ENCODE data around the gene LIPG. TPM values are rescaled to one million over a fixed set of nuclear protein-coding genes. Genes with fewer than 3 reads are reported as not detected.

LIPG gene
- total RNA-seq, 1 donor from 2014 or later = 10.2 TPM

DNA sequence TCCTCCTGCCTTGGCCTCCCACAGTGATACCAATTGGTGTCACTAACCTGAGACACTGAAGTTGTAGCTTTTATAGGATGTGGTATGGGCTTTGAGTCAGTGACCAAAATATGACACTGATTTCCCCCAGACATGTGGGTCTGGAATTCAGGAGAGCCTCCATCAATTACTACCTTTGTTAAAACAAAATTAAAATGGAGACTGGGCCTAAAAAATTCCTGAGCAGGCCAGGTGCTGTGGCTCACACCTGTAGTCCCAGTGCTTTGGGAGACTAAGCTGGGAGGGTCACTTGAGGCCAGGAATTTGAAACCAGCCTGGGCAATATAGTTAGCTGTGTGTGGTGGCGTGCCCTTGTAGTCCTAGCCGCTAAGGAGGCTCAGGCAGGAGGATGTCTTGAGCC, 36.9 kb upstream of the LIPG start:
- H3K4me1 Mint-ChIP-seq (ENCODE audit: low read depth, unreplicated experiment) = peaks cover 11% of the 10 kb centered on the region
- DNase-seq = no peak
- no peak overlapping the region for H3K4me3 Mint-ChIP-seq (ENCODE audit: unreplicated experiment)
- TF ChIP-seq, protein P1, sequence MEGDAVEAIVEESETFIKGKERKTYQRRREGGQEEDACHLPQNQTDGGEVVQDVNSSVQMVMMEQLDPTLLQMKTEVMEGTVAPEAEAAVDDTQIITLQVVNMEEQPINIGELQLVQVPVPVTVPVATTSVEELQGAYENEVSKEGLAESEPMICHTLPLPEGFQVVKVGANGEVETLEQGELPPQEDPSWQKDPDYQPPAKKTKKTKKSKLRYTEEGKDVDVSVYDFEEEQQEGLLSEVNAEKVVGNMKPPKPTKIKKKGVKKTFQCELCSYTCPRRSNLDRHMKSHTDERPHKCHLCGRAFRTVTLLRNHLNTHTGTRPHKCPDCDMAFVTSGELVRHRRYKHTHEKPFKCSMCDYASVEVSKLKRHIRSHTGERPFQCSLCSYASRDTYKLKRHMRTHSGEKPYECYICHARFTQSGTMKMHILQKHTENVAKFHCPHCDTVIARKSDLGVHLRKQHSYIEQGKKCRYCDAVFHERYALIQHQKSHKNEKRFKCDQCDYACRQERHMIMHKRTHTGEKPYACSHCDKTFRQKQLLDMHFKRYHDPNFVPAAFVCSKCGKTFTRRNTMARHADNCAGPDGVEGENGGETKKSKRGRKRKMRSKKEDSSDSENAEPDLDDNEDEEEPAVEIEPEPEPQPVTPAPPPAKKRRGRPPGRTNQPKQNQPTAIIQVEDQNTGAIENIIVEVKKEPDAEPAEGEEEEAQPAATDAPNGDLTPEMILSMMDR (IDR thresholded peaks at IDR 0.05; ENCODE audit: partially characterized antibody, unreplicated experiment) = no peak
- H3K27ac Mint-ChIP-seq (ENCODE audit: unreplicated experiment) = no peak overlapping the region
- H3K27me3 Mint-ChIP-seq (ENCODE audit: unreplicated experiment) = no peaks in the 10 kb centered on the region
- no peaks in the 10 kb centered on the region for H3K36me3 Mint-ChIP-seq (ENCODE audit: unreplicated experiment)
- peaks cover under 1% of the 10 kb centered on the region for H3K9me3 Mint-ChIP-seq (ENCODE audit: unreplicated experiment)

DNA sequence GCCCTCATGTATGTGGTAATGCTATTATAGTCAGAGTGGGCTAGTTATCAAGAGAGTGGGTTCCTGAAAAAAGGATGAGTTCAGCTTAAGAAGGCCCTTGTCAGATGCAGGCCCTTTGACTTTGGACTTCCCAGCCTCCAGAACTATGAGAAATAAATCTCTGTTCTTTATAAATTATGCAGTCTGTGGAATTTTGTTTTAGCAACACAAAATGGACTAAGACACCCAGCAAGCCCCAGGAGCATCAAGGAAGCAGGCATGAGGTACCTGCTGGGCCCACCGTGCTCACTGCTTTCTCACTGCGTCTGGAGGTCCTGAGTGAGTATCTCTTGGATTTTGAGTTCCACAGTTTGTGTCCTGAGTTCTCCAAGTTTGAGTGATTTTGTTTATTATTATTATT, 35.9 kb upstream of the LIPG start:
- TF ChIP-seq, protein P1 (IDR thresholded peaks at IDR 0.05; ENCODE audit: partially characterized antibody, unreplicated experiment) = no peak
- H3K27me3 Mint-ChIP-seq (ENCODE audit: unreplicated experiment) = no peaks in the 10 kb centered on the region
- peaks cover 6% of the 10 kb centered on the region for H3K4me1 Mint-ChIP-seq (ENCODE audit: low read depth, unreplicated experiment)
- peaks cover 2% of the 10 kb centered on the region for H3K9me3 Mint-ChIP-seq (ENCODE audit: unreplicated experiment)
- DNase-seq = no peak
- H3K27ac Mint-ChIP-seq (ENCODE audit: unreplicated experiment) = no peak overlapping the region
- H3K36me3 Mint-ChIP-seq (ENCODE audit: unreplicated experiment) = no peaks in the 10 kb centered on the region
- H3K4me3 Mint-ChIP-seq (ENCODE audit: unreplicated experiment) = no peak overlapping the region

DNA sequence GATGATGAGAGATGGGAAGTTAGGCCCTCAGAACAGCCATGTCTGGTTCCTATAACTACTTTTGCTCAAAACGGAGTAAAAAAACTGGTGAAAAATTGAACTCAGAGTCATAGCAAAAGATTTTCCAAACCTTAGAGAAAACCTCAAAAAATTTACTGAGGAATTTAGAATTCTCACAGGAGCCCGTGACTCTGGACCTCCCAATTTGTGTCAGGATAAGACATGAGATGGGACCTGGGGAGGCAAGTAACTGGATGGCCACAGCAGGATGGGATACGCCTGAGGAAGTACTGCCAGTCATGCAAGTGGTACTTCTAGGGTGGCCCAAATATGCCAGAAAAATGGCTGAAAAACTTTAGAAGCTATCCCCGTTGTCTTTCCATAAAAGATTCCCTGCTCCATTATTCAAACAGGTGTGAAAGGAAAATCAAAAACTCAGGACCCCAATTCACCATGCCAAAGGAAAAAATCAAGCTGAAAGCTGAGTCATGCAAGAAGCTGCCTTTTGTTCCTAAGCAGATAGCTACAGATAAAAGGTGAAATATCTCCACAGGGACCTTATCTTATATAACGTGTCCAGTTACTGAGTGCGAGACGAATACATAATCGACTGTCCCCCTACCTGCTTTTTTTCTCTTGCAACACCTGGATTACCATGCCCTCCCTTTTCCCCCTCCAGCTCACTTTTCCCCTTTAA, 34.1 kb upstream of the LIPG start:
- no peak overlapping the region for H3K4me3 Mint-ChIP-seq (ENCODE audit: unreplicated experiment)
- H3K9me3 Mint-ChIP-seq (ENCODE audit: unreplicated experiment) = peaks cover 2% of the 10 kb centered on the region
- no peaks in the 10 kb centered on the region for H3K27me3 Mint-ChIP-seq (ENCODE audit: unreplicated experiment)
- H3K36me3 Mint-ChIP-seq (ENCODE audit: unreplicated experiment) = no peaks in the 10 kb centered on the region
- no peak overlapping the region for H3K27ac Mint-ChIP-seq (ENCODE audit: unreplicated experiment)
- no peaks in the 10 kb centered on the region for H3K4me1 Mint-ChIP-seq (ENCODE audit: low read depth, unreplicated experiment)
- DNase-seq = no peak
- TF ChIP-seq, protein P1 (IDR thresholded peaks at IDR 0.05; ENCODE audit: partially characterized antibody, unreplicated experiment) = no peak

DNA sequence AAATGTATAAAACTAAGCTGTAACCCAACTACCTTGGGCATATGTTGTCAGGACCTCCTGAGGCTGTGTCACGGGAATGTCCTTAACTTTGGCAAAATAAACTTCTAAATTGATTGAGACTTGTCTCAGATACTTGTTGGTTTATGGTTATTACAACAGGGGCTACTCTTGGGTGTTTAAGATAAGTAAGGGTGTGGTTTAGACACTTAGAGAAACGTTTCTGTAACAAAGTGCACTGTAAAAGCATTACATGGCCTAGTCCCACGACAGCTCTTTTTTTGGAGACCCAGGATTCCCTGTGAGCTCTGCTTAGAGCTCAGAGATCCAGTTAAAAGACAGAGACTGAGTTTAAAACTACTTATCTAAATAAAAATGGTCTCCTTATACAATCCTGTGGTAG, 32.3 kb upstream of the LIPG start:
- H3K4me1 Mint-ChIP-seq (ENCODE audit: low read depth, unreplicated experiment) = no peaks in the 10 kb centered on the region
- no peak for DNase-seq
- no peaks in the 10 kb centered on the region for H3K27me3 Mint-ChIP-seq (ENCODE audit: unreplicated experiment)
- TF ChIP-seq, protein P1 (IDR thresholded peaks at IDR 0.05; ENCODE audit: partially characterized antibody, unreplicated experiment) = no peak
- no peak overlapping the region for H3K27ac Mint-ChIP-seq (ENCODE audit: unreplicated experiment)
- no peak overlapping the region for H3K4me3 Mint-ChIP-seq (ENCODE audit: unreplicated experiment)
- H3K36me3 Mint-ChIP-seq (ENCODE audit: unreplicated experiment) = no peaks in the 10 kb centered on the region
- peaks cover 2% of the 10 kb centered on the region for H3K9me3 Mint-ChIP-seq (ENCODE audit: unreplicated experiment)

DNA sequence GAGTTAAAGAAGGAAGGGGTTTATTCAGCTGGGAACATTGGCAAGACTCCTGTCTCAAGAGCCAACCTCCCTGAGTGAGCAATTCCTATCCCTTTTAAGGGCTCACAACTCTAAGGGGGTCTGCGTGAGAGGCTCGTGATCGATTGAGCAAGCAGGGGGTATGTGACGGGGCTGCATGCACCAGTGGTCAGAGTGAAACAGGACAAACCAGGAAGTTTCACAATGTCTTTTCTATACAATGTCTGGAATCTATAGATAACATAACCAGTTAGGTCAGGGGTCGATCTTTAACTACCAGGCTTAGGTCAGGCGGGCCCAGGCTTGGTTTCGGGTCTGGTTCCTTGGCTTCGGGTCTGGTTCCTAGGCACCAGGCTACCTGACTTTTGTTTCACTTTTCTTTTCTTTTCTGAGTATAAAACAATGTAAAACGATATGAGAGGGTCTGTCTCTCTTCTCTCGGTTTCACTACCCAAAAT, 30.1 kb upstream of the LIPG start:
- H3K27me3 Mint-ChIP-seq (ENCODE audit: unreplicated experiment) = peaks cover 2% of the 10 kb centered on the region
- no peak for DNase-seq
- TF ChIP-seq, protein P1 (IDR thresholded peaks at IDR 0.05; ENCODE audit: partially characterized antibody, unreplicated experiment) = no peak
- no peak overlapping the region for H3K27ac Mint-ChIP-seq (ENCODE audit: unreplicated experiment)
- peaks cover 2% of the 10 kb centered on the region for H3K9me3 Mint-ChIP-seq (ENCODE audit: unreplicated experiment)
- no peaks in the 10 kb centered on the region for H3K4me1 Mint-ChIP-seq (ENCODE audit: low read depth, unreplicated experiment)
- no peak overlapping the region for H3K4me3 Mint-ChIP-seq (ENCODE audit: unreplicated experiment)
- peaks cover 5% of the 10 kb centered on the region for H3K36me3 Mint-ChIP-seq (ENCODE audit: unreplicated experiment)

Measured in glutamatergic neuron (in vitro differentiated cells).